NCI-H1092 (cell line): ENCODE data around the gene POU2AF1.
"Not testable (repeated sequence)": the region's sequence is repeated elsewhere in the genome, so short reads cannot be mapped to it uniquely, and the experiment has no call there.

Experiments used
- DNase-seq: peaks from one replicate; lab custom pipeline; 2025; lab: John Stamatoyannopoulos, UW

The POU2AF1 gene

GRCh38 chr11:111409915-111410314, 30.8 kb upstream of the POU2AF1 start:
- DNase-seq = no peak

GRCh38 chr11:111408789-111409727, 30.0 kb upstream of the POU2AF1 start:
- DNase-seq = no peak

- no peak for DNase-seq
Observed at GRCh38 chr11:111407652-111408051, 28.6 kb upstream of the POU2AF1 start.

- DNase-seq = no peak
Observed at GRCh38 chr11:111406589-111406988, 27.5 kb upstream of the POU2AF1 start.

- no peak for DNase-seq
Observed at GRCh38 chr11:111406091-111406490, 27.0 kb upstream of the POU2AF1 start.

- DNase-seq = no peak
Observed at GRCh38 chr11:111405551-111405950, 26.5 kb upstream of the POU2AF1 start.

GRCh38 chr11:111403051-111403726, 24.1 kb upstream of the POU2AF1 start:
- DNase-seq = peak; percentile 81

GRCh38 chr11:111402411-111402810, 23.3 kb upstream of the POU2AF1 start:
- peak; percentile 92 for DNase-seq

- DNase-seq = not testable (repeated sequence)
Observed at GRCh38 chr11:111401957-111402356, 22.9 kb upstream of the POU2AF1 start.

- no peak for DNase-seq
Observed at GRCh38 chr11:111400595-111400994, 21.5 kb upstream of the POU2AF1 start.

GRCh38 chr11:111399187-111400031, 20.3 kb upstream of the POU2AF1 start:
- DNase-seq = no peak

- DNase-seq = no peak
Observed at GRCh38 chr11:111397034-111397433, 18.0 kb upstream of the POU2AF1 start.

GRCh38 chr11:111395749-111396148, 16.7 kb upstream of the POU2AF1 start:
- no peak for DNase-seq

- no peak for DNase-seq
Observed at GRCh38 chr11:111395081-111395480, 16.0 kb upstream of the POU2AF1 start.

GRCh38 chr11:111394147-111394546, 15.1 kb upstream of the POU2AF1 start:
- DNase-seq = not testable (repeated sequence)

GRCh38 chr11:111393585-111393984, 14.5 kb upstream of the POU2AF1 start:
- no peak for DNase-seq

- DNase-seq = no peak
Observed at GRCh38 chr11:111393096-111393495, 14.0 kb upstream of the POU2AF1 start.

- no peak for DNase-seq
Observed at GRCh38 chr11:111392552-111392951, 13.5 kb upstream of the POU2AF1 start.

- DNase-seq = no peak
Observed at GRCh38 chr11:111391328-111392124, 12.5 kb upstream of the POU2AF1 start.

- no peak for DNase-seq
Observed at GRCh38 chr11:111388842-111389241, 9.8 kb upstream of the POU2AF1 start.

- no peak for DNase-seq
Observed at GRCh38 chr11:111388420-111388819, 9.3 kb upstream of the POU2AF1 start.
